Activated T-cell treated with anti-CD3 and anti-CD28 coated beads, Interleukin-2, amount 50 U/mL, for 48 hours (primary cell): ENCODE data around the gene RETREG3.
"Not testable (repeated sequence)": the region's sequence is repeated elsewhere in the genome, so short reads cannot be mapped to it uniquely, and the experiment has no call there.

Source experiments
- DNase-seq, 2 experiments: peaks; one replicate each; pipeline ENCODE4 v3.0.0-alpha.2; 2020

The RETREG3 gene

DNA sequence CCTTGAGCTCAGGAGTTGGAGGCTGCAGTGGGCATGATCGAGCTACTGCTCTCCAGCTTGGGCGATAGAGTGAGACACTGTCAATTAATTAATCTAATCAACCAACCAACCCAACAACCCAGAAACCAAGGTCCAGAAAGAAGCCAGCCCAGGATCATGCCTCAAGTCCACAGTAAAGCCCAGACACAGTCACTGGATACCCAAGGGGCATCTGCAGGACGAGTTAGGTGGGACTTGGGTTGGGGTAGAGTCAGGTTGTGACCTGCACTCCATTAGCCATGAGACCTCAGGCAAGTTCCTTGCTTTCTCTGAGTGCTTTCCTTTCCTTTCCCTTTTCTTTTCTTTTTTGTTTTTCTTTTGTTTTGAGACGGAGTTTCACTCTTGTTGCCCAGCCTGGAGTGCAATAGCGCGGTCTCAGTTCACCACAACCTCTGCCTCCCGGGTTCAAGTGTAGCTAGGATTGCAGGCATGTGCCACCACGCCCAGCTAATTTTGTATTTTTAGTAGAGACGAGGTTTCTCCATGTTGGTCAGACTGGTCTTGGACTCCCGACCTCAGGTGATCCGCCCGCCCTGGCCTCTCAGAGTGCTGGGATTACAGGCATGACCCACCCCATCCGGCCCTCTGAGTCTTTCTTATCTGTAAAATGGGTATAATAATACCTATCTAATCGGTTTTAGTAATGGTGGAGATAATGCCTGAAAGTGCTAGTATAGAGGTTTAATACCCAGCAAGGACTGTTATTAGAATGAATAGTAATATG lies 60.0 kb downstream of the RETREG3 start:
- no peak for DNase-seq

DNA sequence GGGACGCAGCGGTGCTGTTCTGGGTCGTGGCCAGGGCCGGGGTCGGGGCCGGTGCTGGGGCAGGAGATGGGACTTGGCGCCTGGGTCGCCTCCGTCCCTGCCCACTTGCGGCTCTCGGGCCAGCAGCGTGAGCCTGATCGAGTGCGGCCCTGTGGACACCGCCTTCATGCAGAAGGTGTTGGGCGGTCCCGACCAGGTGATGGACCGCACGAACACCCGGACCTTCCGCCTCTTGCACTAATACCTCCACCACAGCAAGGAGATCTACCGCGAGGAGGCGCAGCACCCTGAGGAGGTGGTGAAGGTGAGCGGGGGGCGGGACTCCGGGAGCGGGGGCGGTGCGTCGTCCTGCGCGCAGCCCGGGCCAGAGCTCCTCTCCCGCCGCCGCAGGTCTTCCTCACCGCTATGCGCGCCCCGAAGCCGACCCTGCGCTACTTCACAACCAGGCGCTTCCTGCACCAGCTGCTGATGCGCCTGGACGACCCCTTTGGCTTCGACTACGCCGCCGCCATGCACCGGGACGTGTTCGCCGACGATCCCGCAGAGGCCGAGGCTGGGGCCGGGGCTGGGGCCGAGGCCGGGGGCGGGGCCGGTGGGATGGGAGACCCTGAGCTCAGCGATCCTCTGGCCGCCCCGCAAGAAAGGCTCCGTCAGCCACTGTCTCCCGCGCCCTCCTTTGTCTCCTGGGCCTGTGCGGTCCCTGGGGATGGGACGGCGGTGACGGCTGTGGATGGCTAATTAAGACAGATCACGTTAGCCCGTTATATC lies 60.9 kb downstream of the RETREG3 start:
- DNase-seq: peak; percentile 88 to 90

DNA sequence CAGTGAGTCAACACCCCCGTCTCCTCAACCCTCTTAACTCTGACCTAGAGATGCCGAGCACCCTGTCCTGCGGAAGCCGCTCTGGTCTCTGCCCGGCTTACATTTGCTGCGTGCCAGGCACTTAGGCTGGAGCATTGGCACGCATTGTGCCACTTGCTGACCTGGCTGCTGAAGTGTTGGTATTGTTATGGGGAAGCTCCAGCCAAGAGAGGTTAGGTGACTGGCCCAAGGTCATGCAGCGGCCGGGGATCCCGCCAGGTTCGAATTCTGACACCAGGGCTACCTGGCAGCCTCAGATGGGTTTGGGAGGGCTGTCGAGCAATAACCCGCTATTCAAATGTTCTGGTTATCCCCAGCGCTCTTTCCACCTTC lies 61.5 kb downstream of the RETREG3 start:
- no peak for DNase-seq

DNA sequence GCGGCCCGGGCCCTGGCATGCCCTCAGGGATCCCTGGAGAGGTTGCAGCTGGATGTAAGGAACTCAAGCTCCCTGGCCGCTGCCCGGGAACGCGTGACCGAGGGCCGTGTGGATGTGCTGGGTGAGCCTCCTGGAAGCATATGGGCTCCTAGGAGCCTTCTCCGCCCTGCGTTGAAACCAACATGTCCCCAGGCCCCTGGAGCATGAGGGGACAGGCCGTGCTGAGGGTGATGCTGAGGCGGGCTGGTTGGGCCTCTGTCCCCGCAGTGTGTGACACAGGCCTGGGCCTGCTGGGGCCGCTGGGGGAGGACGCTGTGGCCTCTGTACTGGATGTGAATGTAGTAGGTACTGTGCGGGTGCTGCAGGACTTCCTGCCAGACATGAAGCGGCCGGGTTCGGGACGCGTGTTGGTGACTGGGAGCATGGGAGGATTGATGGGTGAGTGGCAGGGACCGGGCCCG lies 62.1 kb downstream of the RETREG3 start:
- no peak for DNase-seq

DNA sequence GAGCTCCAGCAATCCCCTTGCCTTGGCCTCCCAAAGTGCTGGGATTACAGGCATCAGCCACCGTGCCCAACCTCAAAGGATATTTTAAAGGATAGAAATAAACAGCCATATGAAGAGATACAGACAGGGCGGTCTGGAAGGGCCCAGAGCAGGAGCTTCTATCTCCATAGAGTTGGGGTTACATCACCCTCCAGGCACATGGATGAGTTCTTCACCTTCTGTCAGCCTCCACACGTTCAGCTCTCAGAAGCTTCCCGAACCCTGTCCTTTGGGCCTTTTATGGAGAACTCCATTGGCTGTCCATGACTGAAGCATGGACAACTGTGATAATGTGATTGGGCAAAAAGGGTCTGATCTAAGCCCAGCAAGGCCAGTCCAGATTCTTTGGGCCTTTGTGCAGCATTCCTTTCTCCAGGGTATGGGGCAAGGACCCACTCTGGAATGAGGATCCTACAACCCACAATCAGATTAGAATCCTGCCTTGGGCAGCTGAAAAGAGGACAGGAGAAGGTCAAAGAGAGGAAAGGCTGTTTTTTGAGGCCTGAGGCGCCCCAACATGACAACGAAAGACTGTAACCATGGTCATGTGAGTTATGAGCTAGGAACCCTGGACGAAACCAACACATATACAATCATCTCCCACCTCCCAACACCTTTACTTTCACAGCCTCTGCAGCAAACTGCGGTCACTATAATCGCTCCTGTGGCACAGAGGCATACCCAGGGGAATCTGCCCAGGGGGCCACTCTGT lies 63.2 kb downstream of the RETREG3 start:
- DNase-seq: not testable (repeated sequence)

DNA sequence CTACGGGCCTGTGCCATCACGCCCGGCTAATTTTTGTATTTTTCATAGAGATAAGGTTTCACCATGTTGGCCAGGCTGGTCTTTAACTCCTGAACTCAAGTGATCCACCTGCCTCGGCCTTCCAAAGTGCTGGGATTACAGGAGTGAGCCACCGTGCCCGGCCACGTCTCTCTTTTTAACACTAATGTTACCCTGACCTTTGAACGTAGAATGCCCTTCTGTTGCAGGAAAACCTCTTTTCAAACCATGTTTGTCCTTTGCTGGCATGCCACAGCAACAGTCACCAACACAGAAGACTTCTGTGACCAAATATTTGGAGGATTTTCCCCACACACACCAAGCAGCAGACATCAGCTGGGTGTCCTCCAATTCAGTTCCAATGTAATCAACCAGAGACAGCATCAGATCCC lies 64.3 kb downstream of the RETREG3 start:
- DNase-seq: no peak

DNA sequence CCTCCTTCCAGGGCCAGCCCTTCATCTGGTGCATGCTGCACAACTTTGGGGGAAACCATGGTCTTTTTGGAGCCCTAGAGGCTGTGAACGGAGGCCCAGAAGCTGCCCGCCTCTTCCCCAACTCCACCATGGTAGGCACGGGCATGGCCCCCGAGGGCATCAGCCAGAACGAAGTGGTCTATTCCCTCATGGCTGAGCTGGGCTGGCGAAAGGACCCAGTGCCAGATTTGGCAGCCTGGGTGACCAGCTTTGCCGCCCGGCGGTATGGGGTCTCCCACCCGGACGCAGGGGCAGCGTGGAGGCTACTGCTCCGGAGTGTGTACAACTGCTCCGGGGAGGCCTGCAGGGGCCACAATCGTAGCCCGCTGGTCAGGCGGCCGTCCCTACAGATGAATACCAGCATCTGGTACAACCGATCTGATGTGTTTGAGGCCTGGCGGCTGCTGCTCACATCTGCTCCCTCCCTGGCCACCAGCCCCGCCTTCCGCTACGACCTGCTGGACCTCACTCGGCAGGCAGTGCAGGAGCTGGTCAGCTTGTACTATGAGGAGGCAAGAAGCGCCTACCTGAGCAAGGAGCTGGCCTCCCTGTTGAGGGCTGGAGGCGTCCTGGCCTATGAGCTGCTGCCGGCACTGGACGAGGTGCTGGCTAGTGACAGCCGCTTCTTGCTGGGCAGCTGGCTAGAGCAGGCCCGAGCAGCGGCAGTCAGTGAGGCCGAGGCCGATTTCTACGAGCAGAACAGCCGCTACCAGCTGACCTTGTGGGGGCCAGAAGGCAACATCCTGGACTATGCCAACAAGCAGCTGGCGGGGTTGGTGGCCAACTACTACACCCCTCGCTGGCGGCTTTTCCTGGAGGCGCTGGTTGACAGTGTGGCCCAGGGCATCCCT lies 65.7 kb downstream of the RETREG3 start:
- DNase-seq: no peak

DNA sequence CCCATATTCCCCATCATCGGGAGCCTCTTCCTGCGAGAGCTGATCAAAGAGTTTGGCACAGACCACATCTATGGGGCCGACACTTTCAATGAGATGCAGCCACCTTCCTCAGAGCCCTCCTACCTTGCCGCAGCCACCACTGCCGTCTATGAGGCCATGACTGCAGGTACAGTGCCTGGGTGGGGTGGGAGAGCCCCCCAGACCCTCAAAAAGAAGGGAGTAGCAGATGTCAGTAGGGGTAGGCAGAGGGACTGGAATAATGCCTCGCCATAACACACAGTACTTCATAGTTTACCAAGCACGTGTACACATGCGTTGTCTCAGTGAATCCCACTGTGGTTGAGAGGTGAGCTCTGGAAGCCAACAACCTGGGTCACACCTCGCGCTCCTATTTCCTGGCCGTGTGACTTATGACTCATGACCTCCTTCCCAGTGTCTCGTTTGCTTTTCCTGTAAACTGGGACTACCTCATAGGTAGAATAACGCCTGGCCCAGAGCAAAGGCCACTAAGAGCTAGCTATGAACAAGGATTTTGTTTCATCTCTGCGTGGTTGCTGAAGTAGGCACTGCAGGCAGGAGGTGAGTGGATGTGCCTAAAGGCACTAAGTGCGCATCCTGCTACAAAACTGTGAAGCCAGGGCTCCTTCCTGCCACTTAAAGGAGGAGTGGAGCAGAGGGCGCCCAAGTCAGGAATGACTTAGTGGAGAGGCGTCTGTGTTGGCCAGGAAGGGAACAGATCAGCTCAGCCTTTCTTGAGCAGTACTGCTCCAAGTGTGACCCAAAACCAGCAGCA lies 67.9 kb downstream of the RETREG3 start:
- no peak for DNase-seq

DNA sequence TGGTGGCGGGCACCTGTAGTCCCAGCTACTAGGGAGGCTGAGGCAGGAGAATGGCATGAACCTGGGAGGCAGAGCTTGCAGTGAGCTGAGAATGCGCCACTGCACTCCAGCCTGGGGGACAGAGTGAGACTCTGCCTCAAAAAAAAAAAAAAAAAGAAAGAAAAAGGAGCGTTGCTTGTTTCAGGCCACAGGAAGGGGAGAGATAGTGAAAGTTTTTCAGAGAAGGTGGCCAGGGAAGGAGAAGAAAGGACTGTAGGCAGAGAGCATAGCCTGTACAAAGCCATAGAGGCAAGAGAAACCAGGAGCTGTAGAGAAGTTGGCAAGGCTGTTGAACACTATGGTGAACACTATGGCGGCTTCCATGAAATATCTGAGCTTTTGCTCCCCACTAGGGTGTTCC lies 68.6 kb downstream of the RETREG3 start:
- DNase-seq: not testable (repeated sequence)

DNA sequence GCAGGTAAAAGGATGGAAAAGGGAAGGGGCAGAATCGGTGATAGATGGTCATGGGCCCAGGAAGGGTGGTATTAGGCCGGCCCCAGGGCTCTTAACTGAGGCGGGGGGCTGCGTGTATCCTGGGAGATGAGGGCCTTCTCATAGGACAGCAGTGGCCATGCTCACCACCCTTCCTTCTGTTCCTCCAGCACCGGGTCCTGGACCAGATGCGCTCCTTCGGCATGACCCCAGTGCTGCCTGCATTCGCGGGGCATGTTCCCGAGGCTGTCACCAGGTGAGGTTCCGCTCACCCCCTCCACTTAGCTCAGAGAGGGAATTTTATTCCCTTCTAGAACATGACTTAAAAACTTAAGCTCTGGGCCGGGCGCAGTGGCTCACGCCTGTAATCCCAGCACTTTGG lies 70.7 kb downstream of the RETREG3 start:
- DNase-seq: no peak

DNA sequence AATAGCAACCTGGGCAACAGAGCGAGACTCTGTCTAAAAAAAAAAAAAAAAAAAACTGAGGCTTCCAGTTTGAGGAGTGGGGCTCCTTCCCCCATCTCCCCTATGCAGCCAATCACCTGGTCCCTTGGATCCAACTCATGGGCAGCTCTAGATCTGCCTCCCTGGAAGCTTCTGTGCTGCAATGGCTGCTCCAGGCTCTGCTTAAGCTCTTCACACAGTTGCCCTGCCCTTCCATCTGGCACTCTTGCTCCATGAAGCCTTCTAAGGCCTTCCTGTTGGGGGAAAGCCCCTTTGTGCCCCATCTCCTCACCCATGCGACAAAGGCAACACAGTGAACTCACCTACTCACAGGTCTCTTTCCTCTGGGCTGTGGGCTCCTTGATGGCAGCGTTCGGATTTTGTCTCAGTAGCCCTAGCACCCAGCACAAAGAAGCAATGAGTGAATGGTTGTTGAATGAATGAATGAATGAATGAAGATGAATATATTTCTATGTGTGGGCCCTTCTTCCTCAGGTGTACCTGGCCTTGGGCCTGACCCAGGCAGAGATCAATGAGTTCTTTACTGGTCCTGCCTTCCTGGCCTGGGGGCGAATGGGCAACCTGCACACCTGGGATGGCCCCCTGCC lies 71.2 kb downstream of the RETREG3 start:
- DNase-seq: no peak

DNA sequence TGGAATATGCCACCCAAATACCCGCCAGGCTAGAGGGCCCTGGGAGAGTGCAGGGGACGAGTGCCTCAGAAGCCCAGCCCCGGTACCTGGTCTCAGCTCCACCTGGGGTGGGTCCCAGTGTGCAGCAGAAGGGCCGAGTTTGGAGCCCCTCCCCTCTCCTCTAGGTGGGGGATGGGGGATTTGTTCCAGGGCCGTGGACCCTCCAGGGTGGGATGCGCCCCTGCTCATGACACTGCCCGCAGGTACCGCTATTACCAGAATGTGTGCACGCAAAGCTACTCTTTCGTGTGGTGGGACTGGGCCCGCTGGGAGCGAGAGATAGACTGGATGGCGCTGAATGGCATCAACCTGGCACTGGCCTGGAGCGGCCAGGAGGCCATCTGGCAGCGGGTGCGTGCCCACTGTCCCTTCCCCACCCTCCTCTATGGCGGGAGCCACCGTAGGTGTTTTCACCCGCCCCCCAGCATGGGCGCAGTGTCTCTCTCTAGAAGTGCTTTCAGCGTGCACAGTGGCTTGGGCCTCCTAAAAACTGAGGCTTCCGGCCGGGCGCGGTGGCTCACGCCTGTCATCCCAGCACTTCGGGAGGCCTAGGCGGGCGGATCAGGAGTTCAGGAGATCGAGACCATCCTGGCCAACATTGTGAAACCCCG lies 71.9 kb downstream of the RETREG3 start:
- no peak for DNase-seq

DNA sequence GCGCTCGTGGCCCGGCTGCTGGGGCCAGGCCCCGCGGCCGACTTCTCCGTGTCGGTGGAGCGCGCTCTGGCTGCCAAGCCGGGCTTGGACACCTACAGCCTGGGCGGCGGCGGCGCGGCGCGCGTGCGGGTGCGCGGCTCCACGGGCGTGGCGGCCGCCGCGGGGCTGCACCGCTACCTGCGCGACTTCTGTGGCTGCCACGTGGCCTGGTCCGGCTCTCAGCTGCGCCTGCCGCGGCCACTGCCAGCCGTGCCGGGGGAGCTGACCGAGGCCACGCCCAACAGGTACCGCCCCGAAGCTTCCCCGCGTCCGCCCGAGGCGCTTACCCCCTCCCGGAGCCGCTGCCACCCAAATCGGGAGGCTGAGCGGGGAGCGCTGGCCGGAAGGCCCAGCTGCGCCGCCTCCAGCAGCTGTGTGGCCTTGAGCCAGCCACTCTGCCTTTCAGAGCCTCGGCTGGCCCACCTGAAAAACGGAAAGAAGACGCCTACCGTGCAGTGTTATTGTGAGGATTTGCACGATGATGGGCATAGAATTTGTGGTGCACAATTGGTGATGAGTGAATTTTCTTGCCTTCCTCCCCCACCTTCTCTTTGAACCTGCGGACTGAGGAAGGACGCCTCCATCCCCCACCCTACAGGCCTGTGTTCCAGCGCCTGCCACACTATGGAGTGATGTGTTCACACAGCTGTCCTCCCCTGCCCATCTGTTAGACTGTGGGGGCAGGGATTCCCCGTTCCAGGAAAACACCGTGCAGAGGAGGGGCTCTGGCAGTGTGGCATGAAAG lies 72.6 kb downstream of the RETREG3 start:
- peak; percentile 83 to 90 for DNase-seq

DNA sequence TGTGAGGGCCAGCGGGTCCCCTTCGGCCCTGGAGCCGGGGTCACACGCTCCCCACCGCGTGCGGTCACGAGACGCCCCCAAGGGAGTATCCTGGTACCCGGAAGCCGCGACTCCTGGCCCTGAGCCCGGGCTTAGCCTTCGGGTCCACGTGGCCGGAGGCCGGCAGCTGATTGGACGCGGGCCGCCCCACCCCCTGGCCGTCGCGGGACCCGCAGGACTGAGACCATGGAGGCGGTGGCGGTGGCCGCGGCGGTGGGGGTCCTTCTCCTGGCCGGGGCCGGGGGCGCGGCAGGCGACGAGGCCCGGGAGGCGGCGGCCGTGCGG lies 73.2 kb downstream of the RETREG3 start, which contains the start of gene NAGLU:
Gene NAGLU, plus strand, starts transcription at position 194 of the 324 bp plus-strand sequence. Its CDS starts 32 bp downstream, at position 226.
- DNase-seq: peak; percentile 89 to 93

DNA sequence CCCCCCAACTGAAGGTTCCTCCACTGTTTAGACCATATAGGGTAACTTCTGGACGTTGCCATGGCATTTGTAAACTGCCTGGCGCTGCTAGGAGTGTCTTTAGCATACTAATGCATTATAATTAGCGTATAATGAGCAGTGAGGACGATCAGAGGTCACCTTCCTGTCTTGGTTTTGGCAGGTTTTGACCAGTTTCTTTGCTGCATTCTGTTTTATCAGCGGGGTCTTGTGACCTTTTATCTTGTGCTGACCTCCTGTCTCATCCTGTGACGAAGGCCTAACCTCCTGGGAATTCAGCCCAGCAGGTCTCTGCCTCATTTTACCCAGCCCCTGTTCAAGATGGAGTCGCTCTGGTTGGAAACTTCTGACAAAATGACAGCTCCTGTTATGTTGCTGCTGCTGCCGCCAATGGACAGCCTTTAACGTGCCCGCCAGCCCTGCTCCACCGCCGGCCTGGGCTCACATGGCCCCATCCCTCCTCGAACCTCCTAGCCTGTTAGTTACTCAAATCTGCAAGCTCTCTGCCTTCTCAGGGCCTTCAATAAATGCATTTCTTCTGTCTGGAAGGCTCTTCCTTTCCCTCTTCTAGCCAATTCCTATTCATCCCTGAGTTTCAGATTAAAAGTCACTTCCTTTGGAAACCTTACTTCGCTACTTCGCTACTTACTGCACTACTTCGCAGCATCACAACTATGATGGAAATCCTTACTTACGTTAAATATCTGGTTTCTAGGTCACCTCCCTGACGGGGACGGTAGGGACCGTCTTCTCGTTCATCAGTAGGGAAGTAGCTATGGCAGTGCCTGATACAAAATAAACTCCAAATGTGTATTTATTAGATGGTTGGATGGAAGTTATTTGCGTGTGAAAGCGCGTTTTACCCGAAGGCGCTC lies 73.8 kb downstream of the RETREG3 start:
- DNase-seq: no peak

DNA sequence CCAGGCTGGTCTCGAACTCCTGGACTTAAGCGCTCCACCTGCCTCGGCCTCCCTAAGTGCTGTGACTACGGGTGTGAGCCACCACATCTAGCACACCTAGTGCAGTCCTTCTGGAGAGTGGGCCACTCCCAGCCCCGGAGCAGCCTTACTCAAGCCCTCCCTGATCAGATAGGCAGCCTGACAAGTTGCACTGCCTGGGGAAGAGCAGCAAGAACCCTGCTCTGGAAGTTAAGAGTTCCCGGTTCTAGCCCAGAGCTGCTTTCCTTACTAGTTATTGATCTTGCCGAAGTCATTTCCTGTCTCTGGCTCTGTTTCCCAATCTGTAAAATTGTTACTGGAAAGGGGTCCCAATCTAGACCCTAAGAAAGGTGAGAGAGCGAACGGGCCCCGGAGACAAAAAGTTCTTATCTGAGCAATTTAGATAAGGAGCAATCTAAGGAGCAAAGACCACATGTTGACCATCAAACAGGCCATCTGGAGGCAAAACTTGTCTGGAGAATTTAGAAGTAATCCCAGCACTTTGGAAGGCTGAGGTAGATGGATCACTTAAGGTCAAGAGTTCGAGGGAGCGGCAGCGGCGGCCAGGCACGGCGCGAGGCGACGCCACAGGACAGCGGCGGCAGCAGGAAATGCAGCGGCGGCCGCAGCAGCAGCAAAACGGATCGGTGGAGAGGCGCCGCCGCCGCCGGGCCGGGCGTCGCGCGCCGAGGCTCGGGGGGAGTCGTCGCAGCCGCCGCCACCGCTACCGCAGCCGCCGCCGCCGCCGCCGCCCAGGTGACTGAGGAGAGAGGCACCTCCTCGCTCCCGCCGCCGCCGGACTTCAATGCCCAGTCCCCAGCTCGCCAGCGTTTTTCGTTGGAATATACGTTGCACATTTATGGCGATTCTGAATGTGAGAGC lies 77.5 kb downstream of the RETREG3 start:
- peak; percentile 65 to 71 for DNase-seq

DNA sequence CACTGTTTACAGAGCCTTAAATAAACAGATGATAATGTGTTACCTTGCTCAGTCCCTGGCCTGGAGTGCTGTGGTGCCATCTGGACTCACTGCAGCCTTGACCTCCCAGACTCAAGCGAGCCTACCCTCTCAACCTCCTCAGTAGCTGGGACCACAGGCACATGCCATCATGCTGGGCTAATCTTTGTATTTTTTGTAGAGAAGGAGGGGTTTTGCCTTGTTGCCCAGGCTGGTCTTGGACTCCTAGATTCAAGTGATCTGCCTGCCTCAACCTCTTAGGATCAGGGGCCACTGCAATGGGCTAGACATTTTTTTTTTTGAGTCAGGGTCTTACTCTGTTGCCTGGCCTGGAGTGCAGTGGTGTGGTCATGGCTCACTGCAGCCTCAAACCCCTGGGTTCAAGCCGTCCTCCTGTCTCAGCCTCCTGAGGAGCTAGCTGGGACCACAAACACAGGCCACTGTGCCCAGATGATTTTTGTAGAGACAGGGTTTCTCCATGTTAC lies 78.2 kb downstream of the RETREG3 start:
- DNase-seq: no peak
